Endometrium (tissue), 2 donors: ENCODE results near the gene SYT12.

Experiments used
- FAIRE-seq: peaks from 2 replicates; lab custom pipeline; 2012; peaks lifted over from hg19 to GRCh38; lab: Jason Lieb, UNC
- donor health status: control.
- donor health status: control.

The SYT12 gene

DNA sequence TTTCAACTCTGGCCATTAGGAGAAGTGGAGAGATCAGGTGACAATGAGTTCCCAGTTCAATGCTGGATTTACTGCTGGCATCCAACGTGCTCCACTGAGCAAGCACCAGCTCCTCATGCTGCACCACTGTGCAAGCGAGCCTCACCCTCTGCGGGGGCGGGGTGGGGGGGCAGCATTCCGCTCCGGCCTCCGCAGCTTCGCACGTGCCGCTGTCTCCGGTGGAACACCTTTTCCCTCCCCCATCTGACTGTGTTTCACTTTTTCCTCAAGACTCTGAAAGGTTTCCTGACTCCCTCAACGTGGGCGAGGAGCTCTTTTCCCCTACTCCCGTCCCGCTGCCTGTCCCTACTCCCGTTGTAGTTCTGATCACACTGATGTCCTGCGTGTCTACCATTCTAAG lies 32.9 kb downstream of the SYT12 start:
- FAIRE-seq: no peak

DNA sequence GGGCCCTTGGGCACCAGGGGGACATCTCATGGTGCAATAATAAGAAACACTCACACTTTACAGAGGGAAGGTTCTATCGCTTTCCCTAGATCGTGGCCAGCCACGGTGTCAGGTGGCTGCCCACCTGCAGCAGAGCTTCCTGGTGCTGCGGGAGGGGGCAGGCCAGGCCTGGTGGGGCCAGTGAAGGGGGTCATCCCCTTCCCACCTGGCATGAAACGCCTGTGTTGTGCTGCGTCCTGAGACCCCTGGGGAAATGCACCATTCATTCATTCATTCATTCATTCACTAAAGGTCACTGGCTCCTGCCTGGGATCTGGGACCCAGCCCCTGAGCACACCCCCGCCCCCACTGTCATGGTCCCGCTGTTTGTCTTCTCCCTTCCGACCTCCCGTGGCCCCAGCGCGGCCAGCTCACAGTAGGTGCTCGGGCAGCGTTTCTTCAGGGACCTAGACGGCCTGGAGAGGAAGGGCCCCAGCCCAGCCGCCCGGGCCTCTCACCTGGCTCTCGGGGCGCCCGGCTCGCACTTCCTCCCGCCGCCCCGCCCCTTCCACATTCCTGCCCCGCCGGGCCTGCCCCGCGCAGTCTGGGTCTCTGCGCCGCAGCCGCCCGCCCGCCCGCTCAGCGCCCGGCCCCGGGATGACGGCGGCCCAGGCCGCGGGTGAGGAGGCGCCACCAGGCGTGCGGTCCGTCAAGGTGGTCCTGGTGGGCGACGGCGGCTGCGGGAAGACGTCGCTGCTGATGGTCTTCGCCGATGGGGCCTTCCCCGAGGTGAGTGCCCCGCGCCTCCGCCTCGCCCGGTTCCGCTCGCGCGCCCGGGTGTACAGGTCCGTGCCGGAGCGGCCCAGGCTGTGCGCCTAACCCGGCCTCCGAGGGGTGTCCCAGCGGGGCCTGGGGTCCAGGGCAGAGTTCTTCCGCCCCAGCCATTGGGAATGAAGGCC lies 33.6 kb downstream of the SYT12 start, which contains the start of gene RHOD:
Gene RHOD, plus strand, starts transcription at position 581 of the 938 bp plus-strand sequence. Its CDS starts 56 bp downstream, at position 637.
- no peak for FAIRE-seq

DNA sequence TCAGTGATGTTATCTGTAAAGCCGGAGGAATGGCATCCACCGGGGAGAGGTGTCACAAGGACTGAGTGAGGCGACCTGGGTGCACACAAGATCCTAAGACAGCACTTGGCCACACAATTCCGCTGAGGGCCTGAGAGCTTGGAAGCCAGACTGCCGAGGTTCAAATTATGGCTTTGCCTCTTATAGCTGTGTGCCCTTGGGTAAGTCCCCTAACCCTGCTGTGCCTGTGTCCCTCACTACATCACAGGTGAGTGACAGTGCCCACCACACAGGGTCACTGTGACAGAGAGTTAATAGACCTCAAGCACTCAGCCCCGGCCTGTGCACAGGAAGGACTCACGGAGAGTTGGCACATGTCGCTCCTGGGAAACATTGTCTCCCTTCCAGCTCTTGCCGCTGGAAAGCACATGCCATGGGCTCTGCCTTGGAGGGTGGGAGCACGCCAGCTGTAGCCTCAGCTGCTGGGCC lies 34.3 kb downstream of the SYT12 start:
- no peak for FAIRE-seq

DNA sequence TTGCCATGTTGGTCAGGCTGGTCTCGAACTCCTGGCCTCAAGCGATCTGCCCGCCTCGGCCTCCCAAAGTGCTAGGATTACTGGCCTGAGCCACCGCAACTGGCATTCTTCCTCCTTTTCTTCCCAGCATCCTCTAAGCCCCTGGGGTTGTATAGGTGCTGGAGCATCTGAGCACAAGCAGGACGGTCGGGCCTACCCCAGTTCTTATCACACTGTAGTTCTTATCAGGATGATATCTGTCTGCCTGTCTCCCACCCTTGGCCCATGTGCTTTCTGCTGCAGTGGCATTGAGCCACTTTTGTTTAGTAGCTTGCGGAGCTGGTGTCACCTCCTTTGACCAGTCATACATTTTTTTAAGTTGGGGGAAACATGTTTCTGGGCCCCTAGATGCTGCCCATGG lies 35.6 kb downstream of the SYT12 start:
- no peak for FAIRE-seq

DNA sequence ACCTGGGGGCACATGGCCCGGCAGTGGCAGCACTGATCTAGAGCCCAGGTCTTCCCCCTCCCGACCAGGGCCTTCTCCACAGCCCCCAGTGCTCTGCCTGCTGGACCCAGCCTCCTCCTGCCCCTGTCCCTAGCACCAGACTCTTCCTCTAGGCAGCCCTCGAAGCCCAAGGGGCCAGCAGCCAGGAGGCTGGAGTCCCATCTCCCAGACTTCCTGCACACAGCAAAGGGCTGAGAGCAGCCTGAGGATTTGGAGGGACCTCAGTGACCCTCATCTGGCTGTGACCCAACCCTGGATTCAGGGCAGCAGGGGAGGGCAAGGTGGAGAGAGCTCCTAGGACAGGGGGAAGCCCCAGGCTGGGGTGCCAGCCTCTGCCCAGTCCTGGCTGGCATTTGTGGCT lies 36.7 kb downstream of the SYT12 start:
- FAIRE-seq: no peak

DNA sequence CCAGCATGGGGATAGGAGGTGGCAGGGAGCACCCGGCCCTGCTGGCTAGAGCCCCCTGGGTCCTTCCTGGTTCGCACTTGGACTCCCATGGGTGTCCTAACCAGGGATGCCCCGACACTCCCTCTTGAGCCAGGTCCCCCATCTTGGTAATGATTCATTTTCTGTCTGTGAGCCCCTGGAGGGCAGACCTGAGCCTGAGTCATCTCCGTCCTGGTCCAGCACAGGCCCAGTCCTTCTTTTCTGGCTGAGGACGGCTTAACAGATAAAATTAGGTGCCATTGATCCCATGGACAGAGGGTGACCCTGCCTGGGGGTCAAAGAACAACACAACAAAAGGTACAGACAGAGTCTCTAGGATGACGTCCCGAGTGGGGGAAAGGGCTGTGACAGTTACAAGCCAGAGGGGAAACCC lies 37.2 kb downstream of the SYT12 start:
- FAIRE-seq: no peak

DNA sequence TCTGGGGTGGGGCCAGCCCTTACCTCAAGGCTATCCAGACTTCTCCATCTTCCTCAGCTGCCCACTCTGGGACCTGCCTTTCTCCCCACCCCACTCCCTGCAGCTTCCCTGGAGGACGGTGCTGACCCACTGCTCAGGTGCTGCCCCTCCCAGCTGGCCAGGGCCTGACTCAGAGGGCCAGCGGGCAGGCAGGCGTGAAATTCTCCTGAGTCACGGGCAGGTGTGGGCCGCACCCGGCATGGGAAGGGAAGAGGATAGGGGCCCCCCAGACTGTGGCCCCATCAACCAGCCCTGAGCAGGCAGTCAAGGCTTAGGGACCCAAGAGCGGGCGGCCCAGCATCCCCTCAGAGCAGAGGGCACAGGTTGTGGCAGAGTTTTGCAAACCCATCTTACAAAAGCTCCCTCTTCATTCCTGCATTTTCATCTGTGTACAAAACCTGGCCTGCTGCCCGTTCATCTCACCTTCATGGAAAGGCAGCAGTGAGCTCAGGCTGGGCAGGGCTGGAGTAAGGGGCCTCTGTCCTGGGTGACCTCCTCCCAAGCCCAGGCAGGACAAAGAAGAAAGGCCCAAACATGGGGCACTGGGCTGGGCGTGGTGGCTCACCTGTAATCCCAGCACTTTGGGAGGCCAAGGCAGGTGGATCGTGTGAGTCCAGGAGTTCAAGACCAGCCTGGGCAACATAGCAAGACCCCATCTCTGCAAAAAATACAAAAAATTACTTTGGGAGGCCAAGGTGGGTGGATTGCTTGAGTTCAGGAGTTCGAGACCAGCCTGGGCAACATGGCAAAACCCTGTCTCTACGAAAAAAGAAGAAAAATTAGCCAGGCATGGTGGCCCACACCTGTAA lies 39.8 kb downstream of the SYT12 start:
- FAIRE-seq: no peak

DNA sequence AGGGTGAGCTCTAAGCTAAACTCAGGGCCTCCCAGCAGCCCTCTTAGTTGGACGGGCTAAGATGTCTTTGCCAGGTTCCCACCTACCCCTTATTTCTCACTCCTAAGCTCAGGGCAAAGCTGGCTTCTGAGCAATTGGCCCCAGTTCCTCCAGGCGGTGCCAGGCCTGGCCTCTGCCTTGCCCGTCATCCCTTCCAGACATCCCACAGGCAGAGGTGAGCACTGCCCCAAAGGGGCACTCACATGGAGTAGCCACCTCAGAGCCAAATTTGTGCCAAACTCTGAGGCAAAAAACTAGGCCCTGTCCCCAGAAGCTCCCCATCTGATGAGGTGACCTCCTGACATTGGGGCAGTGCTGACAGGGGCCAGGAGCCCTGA lies 43.4 kb downstream of the SYT12 start:
- no peak for FAIRE-seq

DNA sequence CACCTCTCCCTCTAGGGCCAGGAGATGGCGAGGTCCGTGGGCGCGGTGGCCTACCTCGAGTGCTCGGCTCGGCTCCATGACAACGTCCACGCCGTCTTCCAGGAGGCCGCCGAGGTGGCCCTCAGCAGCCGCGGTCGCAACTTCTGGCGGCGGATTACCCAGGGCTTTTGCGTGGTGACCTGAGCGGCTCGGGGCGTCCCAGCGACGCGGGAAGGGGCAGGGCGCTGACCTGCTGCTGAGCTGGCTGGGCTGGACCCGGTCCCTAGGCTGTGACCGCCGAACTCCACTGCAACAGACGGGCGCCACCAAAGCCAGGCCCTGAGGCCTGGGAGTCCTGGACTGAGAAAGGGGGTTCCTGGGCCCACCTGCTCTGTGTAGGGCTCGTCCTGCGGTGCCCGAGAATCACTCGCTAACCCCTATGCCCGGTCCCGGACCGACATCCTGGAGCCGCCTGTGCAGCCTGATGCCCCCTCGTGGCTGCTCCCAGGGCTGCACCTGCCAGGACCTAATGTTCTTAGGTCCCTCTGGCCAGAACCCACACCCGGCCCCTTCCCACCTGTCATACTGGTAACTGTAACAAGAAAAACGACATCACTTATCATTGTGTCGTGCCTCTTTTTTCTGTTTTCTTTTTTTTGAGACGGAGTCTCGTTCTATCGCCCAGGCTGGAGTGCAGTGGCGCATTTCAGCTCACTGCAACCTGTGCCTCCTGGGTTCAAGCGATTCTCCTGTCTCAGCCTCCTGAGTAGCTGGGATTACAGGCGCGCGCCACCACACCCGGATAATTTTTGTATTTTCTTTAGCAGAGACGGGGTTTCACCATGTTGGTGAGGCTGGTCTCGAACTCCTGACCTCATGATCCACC lies 48.7 kb downstream of the SYT12 start:
- FAIRE-seq: no peak

DNA sequence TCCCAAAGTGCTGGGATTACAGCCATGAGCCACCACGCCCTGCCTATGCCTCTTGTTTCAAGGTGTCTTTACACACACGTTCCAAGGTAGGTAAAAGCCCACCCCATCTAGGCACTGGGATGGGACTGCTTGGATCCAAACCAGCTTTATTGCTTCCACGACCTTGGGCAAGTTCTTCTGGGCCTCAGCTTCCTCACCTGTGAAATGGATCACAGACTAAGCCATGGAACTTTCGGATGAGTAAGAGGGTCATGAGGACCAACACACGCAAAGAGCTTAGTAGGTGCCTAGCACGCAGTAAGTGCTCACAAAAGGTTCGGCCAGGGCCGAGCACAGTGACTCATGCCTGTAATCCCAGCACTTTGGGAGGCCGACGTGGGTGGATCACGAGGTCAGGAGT lies 49.4 kb downstream of the SYT12 start:
- no peak for FAIRE-seq

DNA sequence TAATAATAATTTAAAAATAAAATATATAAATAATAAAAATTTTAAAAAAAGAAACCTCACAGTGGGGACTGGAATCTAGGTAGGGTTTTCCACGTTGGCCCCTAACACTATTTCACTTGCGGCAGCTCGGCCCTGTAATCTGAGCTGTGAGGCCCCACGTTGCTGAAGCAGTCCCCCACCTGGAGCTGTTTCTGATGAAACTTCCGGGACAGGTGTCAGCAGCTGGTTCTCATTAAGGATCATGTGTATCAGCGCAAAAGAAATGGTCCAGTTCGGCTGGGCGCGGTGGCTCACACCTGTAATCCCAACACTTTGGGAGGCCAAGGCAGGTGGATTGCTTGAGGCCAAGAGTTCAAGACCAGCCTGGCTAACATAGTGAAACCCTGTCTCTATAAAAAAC lies 51.0 kb downstream of the SYT12 start:
- FAIRE-seq: no peak

DNA sequence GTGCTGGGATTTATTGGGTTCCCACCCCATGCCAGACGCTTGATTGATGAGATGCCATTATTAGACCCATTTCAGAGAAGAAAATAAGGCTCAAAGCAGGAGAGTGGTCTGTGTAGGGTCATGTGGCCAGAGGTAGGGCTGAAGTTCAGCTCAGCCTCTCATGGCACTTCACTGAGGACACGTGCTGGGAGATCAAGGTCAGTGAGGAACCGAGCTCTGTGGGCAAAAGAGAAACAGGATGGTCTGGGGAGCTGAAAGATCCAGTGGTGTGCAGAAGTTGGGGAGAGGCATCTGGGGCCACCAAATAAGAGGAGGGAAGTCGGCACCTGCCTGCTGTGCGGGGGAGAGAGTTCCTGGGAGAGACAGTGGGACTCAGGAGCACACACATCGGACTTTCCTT lies 53.3 kb downstream of the SYT12 start:
- no peak for FAIRE-seq

DNA sequence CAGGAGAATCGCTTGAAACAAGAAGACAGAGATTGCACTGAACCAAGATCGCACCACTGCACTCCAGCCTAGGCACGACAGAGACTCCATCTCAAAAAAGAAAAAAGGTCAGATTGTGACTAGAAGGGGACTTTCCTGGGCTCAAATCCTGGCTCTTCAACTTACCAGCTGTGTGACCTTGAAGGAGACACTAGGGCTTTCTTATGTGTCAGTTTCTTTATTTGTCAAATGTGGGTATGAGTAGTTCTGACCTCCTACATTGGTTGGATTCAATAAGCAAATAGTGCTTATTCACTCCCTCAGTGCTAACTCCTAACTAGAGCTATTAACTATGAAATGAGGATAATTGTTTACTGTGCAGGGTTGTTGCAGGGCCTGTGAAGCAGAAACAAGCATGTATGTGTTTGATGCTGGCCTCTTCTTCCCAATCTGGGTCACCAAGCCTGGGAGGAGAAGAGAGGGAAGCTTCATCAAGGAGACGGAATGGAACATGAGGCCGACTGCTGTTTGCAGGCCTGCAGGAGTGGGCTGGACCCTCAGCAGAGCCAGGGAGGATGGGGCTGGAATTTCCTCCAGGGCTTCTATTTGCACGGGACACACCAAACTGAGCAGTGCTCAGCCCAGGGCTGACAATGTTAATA lies 56.3 kb downstream of the SYT12 start:
- FAIRE-seq: no peak

DNA sequence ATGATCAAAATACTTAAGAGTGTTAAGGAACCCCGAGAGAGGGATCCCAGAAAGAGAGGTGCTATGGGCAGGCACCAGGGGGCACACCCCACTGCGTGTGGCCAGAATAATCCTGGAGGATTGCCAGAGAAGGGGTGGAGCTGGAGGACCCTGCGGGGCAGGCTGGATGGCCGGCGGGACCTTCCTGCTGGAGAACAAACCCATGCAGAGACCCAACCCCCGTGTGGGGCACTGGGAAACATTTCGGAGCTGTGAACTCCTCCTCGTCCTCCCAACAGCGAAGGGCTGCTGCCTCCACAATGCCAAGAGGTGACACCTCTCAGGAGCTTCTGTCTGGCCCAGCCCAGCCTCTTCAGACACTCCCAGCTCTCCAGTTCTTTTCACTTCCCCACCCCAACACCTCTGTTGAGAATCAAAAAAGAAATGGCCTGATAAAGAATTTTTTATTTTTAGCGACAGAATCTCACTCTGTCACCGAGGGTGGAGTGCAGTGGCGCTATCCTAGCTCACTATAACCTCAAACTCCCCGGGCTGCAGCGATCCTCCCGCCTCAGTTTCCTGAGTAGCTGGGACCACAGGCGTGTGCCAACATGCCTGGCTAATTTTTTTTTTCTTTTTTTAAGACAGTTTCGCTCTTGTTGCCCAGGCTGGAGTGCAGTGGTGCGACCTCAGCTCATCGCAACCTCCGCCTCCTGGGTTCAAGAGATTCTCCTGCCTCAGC lies 59.3 kb downstream of the SYT12 start:
- FAIRE-seq: no peak

DNA sequence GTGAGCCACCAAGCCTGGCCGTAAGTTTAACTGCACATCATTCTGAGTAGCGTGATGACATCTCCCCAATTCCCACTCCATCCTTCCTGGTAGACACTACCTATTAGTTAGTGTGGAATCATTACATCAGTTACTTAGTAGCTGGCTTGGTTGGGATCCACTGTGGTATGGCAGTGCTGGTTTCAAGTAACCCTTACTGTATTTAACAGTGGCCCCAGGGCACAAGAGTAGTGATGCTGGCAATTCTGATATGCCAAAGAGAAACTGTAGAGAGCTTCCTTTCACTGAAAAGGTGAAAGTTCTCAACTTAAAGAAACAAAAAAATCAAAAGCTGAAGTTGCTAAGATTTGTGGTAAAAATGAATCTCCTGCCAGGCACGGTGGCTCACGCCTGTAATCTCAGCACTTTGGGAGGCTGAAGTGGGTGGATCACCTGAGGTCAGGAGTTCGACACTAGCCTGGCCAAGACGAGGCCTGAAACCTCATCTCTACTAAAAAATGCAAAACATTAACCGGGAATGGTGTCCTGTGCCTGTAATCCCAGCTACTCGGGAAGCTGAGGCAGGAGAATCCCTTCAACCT lies 60.9 kb downstream of the SYT12 start:
- FAIRE-seq: no peak

DNA sequence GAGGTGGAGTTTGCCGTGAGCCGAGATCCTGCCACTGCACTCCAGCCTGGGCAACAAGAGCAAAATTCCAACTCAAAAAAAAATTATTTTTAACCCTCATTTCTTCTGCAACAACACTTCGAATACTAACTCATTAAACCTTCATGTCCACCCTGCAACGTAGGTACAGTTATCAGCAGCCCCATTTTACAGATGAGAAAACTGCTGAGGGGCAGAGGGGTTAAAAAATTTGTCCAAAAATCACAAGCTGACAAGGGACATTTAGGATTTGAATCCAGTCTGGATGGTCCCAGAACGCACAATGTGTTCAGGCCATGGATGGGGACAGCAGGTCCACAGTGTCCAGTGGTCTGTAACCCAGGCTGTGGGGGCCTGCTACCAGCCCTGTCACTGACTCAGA lies 62.7 kb downstream of the SYT12 start:
- FAIRE-seq: no peak

DNA sequence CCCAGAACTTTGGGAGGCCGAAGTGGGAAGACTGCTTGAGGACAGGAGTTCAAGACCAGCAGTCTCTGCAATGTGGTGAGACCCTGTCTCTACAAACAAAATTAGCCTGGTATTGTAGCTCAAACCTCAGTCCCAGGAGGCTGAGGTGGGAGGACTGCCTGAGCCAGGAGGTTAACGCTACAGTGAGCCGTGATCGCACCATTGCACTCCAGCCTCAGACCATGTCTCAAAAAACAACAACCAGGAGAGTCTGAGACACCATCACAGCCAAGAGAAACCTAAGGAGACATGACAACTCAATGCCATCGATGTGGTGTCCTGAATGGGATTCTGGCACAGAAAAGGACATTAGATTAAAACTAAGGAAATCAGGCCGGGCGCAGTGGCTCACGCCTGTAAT lies 67.8 kb downstream of the SYT12 start:
- no peak for FAIRE-seq

DNA sequence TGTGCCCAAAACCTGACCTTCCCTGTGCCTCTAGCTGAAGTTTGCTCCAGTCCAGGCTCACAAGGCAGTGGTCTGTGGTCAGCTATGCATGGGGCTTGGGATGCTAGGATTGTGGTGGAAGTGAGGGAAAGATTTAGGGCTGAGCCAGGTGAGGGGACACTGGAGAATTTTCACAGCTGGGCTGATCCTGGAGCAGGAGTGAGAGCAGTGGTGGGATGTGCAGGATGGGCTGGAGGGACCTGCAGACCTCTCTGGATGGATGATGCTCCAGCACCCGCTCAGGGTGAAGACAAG lies 72.2 kb downstream of the SYT12 start:
- FAIRE-seq: no peak

DNA sequence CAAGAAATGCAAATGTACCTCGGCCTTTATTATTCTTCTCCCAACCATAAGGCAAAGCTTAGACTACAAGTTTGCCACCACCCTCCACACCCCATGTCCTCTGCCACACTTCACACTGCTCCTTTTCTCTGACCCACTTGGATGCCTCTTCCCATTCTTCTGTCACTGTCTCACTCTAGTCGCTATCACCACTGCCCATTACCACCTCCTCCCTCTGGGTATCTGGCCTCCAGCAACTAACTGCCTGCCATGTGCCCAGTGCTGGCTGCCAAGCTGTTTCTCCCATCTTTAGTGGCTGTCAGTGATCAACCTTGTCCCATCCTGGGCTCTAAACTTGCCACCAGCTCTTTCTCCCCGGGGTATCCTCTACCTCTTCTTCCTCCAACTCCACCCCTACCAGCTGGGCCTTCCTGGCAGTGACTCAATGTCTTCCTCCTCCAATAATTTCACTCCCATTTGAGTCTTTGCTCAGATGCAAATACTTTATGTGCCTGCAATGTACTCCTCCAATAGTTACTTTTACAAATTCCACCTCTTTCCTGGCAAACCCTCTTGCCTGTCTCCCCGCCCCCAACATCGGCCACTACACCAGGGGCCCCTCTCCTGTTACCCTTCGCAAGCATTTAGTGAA lies 76.0 kb downstream of the SYT12 start:
- FAIRE-seq: no peak

DNA sequence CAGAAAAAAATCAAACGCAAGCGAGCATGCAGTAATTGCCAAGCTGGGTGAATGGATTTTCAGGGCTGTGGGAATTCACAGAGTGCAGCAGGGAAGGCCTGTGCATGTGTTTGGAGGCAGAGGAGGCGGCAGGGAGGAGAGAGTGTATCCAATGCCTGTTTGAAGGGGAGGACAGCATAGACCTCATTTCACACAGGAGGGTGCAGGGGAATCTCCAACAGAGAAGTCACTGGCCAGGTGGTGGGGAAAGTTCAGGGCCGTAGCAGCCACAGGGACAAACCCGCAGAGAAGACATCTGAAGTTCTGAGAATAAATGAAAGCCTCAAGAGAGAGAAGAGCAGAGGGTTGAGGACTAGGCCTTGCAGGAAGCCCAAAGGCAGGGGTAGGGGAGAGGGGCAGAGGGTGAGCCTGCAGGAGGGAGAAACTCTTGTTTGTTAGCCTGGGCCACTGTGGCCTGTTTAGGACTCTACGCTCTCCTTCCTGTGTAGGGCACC lies 76.9 kb downstream of the SYT12 start:
- FAIRE-seq: no peak
